ENCODE measurements around the gene AGBL2. TPM values are rescaled to one million over a fixed set of nuclear protein-coding genes. Genes with fewer than 3 reads are reported as not detected.

AGBL2 gene
- total RNA-seq, 1 experiment from 2014 or later, result 3.0 TPM

DNA sequence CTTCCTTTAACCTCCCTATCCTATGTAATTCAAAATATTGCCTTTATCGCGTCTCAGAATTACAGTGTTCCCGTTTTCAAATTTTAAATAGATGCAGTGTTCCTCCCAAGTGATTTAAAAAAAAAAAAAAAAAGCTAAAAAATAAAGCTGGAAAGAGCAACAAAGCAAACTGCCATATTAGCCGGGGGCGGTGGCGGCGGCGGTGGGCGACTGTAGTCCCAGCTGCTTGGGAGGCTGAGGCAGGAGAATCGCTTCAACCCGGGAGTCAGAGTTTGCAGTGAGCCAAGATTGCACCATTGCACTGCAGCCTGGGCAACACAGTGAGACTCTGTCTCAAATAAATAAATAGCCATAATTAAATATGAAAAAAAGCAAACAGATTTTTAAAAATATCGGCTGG, 5.5 kb upstream of the AGBL2 start:
- Histone ChIP-seq H2BK5ac (ENCODE audit: insufficient read length, low read length) (no peak overlapping the region), H4K91ac (ENCODE audit: insufficient read length, low read depth, low read length) (no peak overlapping the region), H3K23me2 (ENCODE audit: insufficient read length, low read depth, low read length, poor library complexity, severe bottlenecking) (no peaks in the 10 kb centered on the region), H3K56ac (ENCODE audit: insufficient read length, low read depth, low read length) (no peak overlapping the region), H2BK12ac (ENCODE audit: insufficient read length, low read depth, low read length) (no peak overlapping the region), H2AK5ac (ENCODE audit: insufficient read length, low read length) (no peak overlapping the region), H2AFZ (ENCODE audit: low read length) (no peak overlapping the region), H3K4me1 (ENCODE audit: insufficient read depth, low read length) (no peaks in the 10 kb centered on the region), H3K9me3 (ENCODE audit: control insufficient read depth, low read depth, low read length) (no peaks in the 10 kb centered on the region), H3K27ac (ENCODE audit: insufficient read length, low read depth, low read length) (no peak overlapping the region), H3K23ac (ENCODE audit: insufficient read length, low read depth, low read length) (no peak overlapping the region), H4K20me1 (ENCODE audit: control insufficient read depth, insufficient read depth, insufficient read length) (no peaks in the 10 kb centered on the region), H4K5ac (ENCODE audit: insufficient read length, low read depth, low read length) (no peak overlapping the region), H4K8ac (replicated peaks; ENCODE audit: insufficient read length, low read depth, low read length) (no peak overlapping the region), H2BK120ac (ENCODE audit: low read depth, low read length, poor library complexity, severe bottlenecking) (no peak overlapping the region), H2BK20ac (ENCODE audit: low read depth, low read length, poor library complexity, severe bottlenecking) (no peak overlapping the region), H3K9ac (ENCODE audit: extremely low read depth, insufficient read length, low read length) (no peak overlapping the region), H3T11ph (ENCODE audit: low read length) (no peak overlapping the region), H3K18ac (ENCODE audit: insufficient read length, low read depth, low read length) (no peak overlapping the region), H3K79me1 (ENCODE audit: insufficient read depth, low read depth, low read length, poor library complexity, severe bottlenecking) (no peaks in the 10 kb centered on the region), H3K4me2 (ENCODE audit: insufficient read depth, insufficient read length, low read length) (no peak overlapping the region), H3K4ac (ENCODE audit: low read depth, low read length) (no peak overlapping the region), H2BK15ac (ENCODE audit: low read depth, low read length) (no peak overlapping the region), H3K27me3 (ENCODE audit: insufficient read depth, low read length) (no peaks in the 10 kb centered on the region), H3K79me2 (ENCODE audit: insufficient read depth, low read length) (no peaks in the 10 kb centered on the region), H3K14ac (ENCODE audit: insufficient read depth, low read length) (no peak overlapping the region)
- H3K9me3 Mint-ChIP-seq, result no peaks in the 10 kb centered on the region
- no peaks in the 10 kb centered on the region for H3K27me3 Mint-ChIP-seq (ENCODE audit: low read depth)
- TF ChIP-seq, protein P1, sequence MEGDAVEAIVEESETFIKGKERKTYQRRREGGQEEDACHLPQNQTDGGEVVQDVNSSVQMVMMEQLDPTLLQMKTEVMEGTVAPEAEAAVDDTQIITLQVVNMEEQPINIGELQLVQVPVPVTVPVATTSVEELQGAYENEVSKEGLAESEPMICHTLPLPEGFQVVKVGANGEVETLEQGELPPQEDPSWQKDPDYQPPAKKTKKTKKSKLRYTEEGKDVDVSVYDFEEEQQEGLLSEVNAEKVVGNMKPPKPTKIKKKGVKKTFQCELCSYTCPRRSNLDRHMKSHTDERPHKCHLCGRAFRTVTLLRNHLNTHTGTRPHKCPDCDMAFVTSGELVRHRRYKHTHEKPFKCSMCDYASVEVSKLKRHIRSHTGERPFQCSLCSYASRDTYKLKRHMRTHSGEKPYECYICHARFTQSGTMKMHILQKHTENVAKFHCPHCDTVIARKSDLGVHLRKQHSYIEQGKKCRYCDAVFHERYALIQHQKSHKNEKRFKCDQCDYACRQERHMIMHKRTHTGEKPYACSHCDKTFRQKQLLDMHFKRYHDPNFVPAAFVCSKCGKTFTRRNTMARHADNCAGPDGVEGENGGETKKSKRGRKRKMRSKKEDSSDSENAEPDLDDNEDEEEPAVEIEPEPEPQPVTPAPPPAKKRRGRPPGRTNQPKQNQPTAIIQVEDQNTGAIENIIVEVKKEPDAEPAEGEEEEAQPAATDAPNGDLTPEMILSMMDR (conservative IDR thresholded peaks at IDR 0.05), result no peak
- no peak for DNase-seq
- no peak overlapping the region for H3K27ac Mint-ChIP-seq
- WGBS (ENCODE audit: extremely low coverage, insufficient read length, low lambda C conversion rate), result no CpG with 5 or more reads among the region's 12 CpGs
- no peaks in the 10 kb centered on the region; a peak in 1 of 4 replicates for H3K4me1 Mint-ChIP-seq
- H3K36me3 Mint-ChIP-seq (ENCODE audit: insufficient read depth in 1 of 3, low read depth in 3 of 3), result peaks cover 35 to 87% (median 71%) of the 10 kb centered on the region in 3 experiments; a peak in 6 of 7 replicates
- no peak overlapping the region for H3K4me3 Mint-ChIP-seq

All from H9 (cell line).